HepG2 (cell line): ENCODE results near the gene BTAF1. TPM values are rescaled to one million over a fixed set of nuclear protein-coding genes. Genes with fewer than 3 reads are reported as not detected.

ENCODE experiments used
- KAT7 ChIP-seq: IDR thresholded peaks from 2 replicates; pipeline ENCODE4 v1.6.1; 2018; ENCODE audit warnings: borderline replicate concordance, missing compliant biosample characterization
- MXD1 ChIP-seq: sonication (generic); formaldehyde crosslinking; IDR thresholded peaks from 2 replicates; pipeline ENCODE4 v1.4.0; 2020; ENCODE audit warnings: mild to moderate bottlenecking, missing genetic modification reagents
- NFYB ChIP-seq: sonication (generic); formaldehyde crosslinking; IDR thresholded peaks from 2 replicates; pipeline ENCODE4 v1.4.0; 2020; ENCODE audit warnings: missing genetic modification reagents
- PAXIP1 ChIP-seq: sonication (generic); formaldehyde crosslinking; conservative IDR thresholded peaks from 2 replicates; pipeline ENCODE4 v1.4.0; 2020; ENCODE audit warnings: mild to moderate bottlenecking, missing genetic modification reagents, moderate library complexity
- REST ChIP-seq, 2 experiments: IDR thresholded peaks; 2 replicates each; pipeline ENCODE4 v1.6.1; 2011 to 2012; ENCODE audit warnings: low read length in 2 of 2, borderline replicate concordance in 1 of 2, low read depth in 1 of 2, mild to moderate bottlenecking in 1 of 2, moderate library complexity in 1 of 2
- TBL1XR1 ChIP-seq: fragments of 150-350 bp; IDR thresholded peaks from 2 replicates; pipeline ENCODE4 v1.6.1; 2014; ENCODE audit warnings: borderline replicate concordance, low read length; ENCODE audit not compliant: partially characterized antibody
- THAP9 ChIP-seq: sonication (generic); formaldehyde crosslinking; IDR thresholded peaks from 2 replicates; pipeline ENCODE4; 2020; ENCODE audit warnings: missing genetic modification reagents, mild to moderate bottlenecking, borderline replicate concordance
- XRCC5 ChIP-seq: fragments of 200-400 bp; formaldehyde crosslinking; optimal IDR thresholded peaks from 2 replicates; pipeline ENCODE3; 2017; ENCODE audit warnings: mild to moderate bottlenecking, low read length
- ZNF790 ChIP-seq: sonication (generic); formaldehyde crosslinking; IDR thresholded peaks from 2 replicates; pipeline ENCODE4 v1.8.0; 2022; ENCODE audit warnings: missing genetic modification reagents, mild to moderate bottlenecking, borderline replicate concordance
- ZSCAN9 ChIP-seq: IDR thresholded peaks from 2 replicates; pipeline ENCODE4 v1.6.1; 2016; ENCODE audit warnings: borderline replicate concordance
- polyA plus RNA-seq, 8 experiments: library from polyadenylated mRNA; depleted of rRNA in 3 of 8; stranded (reverse) in 7 of 8; unstranded in 1 of 8; fragments of >200 nt; fragmentation: Illumina TruSeq in 4 of 8; extraction: Trizol in 4 of 8; gene quantifications; 2 replicates each; pipeline versions ENCODE4 v1.2.1 to v1.2.3, GENCODE V29; 2011 to 2016; ENCODE audit warnings: low read depth in 4 of 8, missing spikeins in 1 of 8, mixed read lengths in 1 of 8; ENCODE audit not compliant: insufficient read depth in 1 of 8
- total RNA-seq, 5 experiments: library from RNA; depleted of rRNA; stranded (reverse); fragments of >200 nt; fragmentation: Illumina TruSeq; extraction: Trizol; gene quantifications; 2 replicates each; pipeline ENCODE4 v1.2.3, GENCODE V29; 2016; ENCODE audit warnings: low read depth in 1 of 5

Gene BTAF1
- total and polyA plus RNA-seq, 2 of the 13 experiments (the other 11 are each of a cell fraction or from before 2014, with no cell fraction given), result 38.6 to 54.1 TPM

- TF ChIP-seq PAXIP1 (CRISPR knock-in tag), result 0 out of 2 replicates have a peak, but pooled peaks have one; percentile 10
- no peak for TF ChIP-seq KAT7 (CRISPR knock-in tag)
- peak; percentile 3 for TF ChIP-seq XRCC5
- TF ChIP-seq NFYB, result no peak
- TF ChIP-seq ZNF790 (CRISPR knock-in tag), result no peak
- TF ChIP-seq MXD1 (CRISPR knock-in tag), result no peak
- TF ChIP-seq ZSCAN9 (CRISPR knock-in tag), result no peak
- TF ChIP-seq REST (IDR thresholded peaks at IDR 0.05; ENCODE audit: borderline replicate concordance in 1 of 2, low read depth in 1 of 2, low read length in 2 of 2), result no peak
- no peak for TF ChIP-seq TBL1XR1
- TF ChIP-seq THAP9 (CRISPR knock-in tag), result no peak; the same call in 1 of the 2 replicates
Measured at GRCh38 chr10:91909117-91909677, 14.4 kb upstream of the BTAF1 start, which contains the start of gene FGFBP3 (continued).
